Stimulated activated CD8-positive, alpha-beta memory T cell treated with anti-CD3 and anti-CD28 coated beads, Interleukin-4, amount 100 ng/mL, for 4 hours (primary cell): ENCODE data around the gene CARD10.
A peak's percentile ranks its signal among the peaks of the same experiment; 100 is the strongest.
"Not testable (repeated sequence)": the region's sequence is repeated elsewhere in the genome, so short reads cannot be mapped to it uniquely, and the experiment has no call there.

ENCODE experiments used
- DNase-seq, 2 donors: peaks; one replicate each; pipeline ENCODE4 v3.0.0-alpha.2; 2020; ENCODE audit warnings: low read depth in 2 of 2, low spot score in 1 of 2

The CARD10 gene

DNA sequence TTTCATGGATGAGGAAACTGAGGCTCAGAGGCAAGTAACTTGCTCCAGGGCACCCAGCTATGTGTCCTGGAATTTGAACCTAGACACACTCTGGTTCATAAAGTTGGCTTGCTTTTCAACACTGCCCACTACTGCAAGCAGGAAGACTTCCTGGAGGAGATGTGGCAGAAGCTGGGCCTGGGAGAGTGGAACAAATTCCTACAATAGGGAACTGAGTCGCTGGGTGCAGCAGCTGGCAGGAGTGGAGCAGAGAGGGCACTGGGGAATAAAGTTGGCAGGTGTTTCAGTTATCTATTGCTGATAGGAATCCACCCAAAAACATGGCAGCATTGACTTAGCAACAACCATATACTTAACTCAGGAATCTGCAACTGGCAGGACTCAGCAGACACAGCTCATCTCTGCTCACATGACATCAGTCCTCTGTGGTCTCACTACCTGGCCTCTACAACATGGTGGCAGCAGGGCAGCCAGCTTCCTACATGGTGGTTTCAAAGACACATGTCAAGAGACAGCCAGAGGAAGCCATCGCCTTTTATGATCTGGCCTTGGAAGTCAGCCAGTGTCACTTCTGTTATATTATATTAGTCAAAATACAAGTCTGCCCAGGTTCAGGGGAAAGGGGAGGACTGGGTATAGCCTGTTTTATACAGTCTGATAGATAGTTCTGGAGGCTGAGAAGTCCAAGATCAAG is 10.6 kb upstream of the CARD10 start:
- DNase-seq, result no peak

DNA sequence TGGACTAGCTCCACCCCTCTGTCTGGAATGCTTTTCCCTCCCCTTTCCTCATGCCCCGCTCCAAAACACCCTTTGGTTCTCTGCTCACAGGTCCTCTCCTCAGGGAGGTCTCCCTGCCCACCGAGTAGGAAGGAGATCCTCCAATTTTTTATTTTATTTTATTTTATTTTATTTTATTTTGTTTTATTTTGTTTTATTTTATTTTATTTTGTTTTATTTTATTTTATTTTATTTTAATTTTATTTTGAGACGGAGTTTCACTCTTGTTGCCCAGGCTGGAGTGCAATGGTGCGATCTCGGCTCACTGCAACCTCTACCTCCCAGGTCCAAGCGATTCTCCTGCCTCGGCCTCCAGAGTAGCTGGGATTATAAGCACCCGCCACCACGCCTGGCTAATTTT is 8.7 kb upstream of the CARD10 start:
- DNase-seq, result not testable (repeated sequence)

DNA sequence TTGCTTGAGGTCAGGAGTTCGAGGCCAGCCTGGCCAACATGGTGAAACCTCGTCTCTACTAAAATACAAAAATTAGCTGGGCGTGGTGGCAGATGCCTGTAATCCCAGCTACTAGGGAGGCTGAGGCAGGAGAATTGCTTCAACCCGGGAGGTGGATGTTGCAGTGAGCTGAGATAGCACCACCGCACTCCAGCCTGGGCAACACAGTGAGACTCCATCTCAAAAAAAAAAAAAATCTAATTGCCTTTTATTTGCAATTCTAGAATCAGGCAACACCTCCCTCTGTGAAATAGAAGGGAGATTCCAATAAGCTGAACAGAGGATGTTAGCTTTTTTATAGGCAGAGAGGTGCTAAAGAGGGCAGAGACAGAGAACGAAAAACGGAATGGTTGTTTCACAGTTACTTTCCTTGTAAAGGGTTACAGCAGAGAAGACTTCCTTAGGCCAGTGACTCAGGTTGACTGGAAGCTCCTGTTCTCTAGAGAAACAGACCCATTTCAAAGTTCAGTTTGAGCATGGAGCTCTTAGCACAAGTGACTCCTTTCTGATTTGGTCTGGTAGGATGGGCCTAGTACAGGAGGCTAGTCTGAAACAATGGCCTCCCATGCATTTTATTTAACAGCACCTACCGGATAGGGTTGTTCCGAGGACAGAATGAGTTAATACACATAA is 8.0 kb upstream of the CARD10 start:
- DNase-seq, result not testable (repeated sequence)

- DNase-seq, result no peak
Measured at GRCh38 chr22:37526376-37526775, 7.2 kb upstream of the CARD10 start.

DNA sequence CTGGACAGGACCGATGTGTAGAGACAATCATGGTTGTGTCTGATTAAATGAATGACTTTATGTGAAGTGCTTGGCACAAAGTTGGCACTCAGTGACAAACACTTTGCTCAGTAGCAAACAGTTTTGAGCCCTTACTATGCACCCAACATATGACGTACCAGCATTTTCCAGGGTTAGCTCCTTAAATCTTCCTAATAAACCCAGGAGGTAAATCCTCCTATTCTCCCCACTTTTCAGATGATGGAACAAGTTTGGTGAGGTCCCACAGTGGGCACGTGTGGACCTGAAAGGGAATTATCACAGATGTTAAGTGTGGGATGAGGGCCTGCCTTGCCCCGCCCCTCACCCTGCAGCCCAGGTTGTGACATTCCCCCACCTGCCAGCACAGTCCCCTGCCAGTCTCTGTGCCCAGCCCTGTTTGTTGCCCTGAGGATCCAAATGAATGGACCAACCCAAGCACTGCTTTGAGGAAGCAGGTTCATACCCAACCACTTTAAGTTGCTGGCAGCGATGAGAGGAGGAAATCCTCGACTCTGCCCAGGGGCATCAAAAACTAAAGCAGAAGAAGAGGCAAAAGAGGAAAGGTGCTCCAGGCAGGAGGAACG is 6.6 kb upstream of the CARD10 start:
- no peak for DNase-seq

GRCh38 chr22:37525073-37525745 is 6.0 kb upstream of the CARD10 start:
- peak; percentile 21 to 22 for DNase-seq

- no peak for DNase-seq
Measured at GRCh38 chr22:37522482-37522881, 3.3 kb upstream of the CARD10 start.

DNA sequence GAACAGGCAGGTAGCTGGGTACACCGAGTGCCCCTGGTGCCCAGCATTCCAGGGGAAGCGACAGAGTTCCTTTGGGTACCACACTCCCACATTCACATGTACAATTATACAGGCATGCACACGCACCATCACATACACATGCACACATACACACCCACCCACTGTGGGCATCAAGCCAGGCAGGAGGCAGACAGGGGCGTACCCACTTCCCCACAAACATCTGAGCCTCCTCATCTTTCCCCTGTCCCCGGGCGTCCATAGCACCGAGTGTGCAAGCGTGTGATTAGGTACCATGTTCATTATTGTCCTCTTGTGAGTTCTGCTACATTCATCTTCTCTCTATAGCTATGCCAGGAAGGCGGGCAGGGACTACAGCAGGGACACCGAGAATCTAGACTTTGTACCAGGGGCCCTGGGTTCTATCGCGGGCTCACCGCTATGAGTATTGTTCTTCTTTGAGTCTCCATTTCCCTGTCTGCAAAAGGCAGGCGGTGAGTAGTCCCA is 2.1 kb upstream of the CARD10 start:
- no peak for DNase-seq

GRCh38 chr22:37520776-37521191 is 1.6 kb upstream of the CARD10 start:
- DNase-seq, result no peak

DNA sequence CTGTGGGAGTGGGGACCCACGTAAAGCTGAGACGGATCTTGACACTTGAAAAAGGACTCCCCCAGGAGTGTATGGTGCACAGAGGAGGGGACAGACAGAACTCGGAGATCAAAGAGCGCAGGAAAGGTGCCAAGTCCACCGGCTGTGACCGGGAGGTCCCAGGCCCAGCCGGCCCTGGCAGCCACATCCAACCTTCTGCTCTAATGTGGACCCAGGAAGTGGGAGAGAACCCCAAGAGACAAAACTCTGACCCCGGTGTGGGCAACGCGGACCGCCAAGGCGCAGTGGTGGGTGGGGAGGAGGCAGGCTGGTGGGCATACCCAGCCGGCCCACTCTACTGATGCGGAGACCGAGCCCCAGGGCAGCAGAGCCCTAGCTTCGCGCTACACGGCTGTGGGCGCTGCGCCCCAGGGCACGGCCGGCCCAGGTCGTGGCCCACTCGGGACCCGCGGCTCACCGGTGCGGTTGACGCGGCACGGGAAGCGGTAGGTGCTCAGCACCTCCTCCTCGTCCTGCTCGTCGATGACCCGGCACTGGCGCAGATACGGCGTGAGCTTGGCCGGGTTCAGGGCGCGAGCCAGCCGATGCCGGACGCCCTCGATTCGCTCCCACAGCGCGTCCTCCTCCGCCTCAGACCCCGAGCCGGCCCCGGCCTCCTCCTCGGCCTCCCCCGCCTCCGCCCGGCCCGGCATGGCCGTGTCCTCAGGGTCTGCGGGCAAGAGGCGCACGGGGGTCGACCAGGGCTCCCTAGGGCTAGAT is 527 bp downstream of the CARD10 start:
- DNase-seq, result no peak

- DNase-seq, result no peak
Measured at GRCh38 chr22:37517826-37518450, 1.3 kb downstream of the CARD10 start.

- no peak for DNase-seq
Measured at GRCh38 chr22:37516456-37516855, 2.8 kb downstream of the CARD10 start.

DNA sequence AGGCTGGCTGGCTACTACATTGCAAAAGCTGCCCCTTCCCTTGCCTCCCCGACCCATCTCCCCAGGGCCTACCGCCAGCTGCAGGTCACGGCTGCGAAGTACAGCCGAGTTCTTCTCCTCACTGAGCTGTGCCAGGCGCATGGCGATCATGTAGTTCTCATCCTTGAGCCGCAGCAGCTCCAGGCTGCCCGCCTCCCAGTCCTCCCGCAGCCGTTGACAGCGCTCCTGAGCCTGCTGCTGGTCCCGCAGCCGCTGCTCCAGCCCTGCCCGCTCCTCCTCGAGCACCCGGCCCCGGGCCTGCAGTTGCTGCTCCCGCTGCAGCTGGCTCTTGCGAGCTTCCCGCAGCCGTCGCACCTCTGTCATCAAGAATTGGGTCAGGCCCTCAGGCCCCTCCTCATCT is 3.3 kb downstream of the CARD10 start:
- no peak for DNase-seq

- no peak for DNase-seq
Measured at GRCh38 chr22:37514526-37515051, 4.6 kb downstream of the CARD10 start.

GRCh38 chr22:37511395-37512104 is 7.7 kb downstream of the CARD10 start:
- DNase-seq, result no peak

GRCh38 chr22:37510091-37510490 is 9.1 kb downstream of the CARD10 start:
- DNase-seq, result no peak

- no peak for DNase-seq
Measured at GRCh38 chr22:37509059-37509860, 10.0 kb downstream of the CARD10 start.

- DNase-seq, result no peak
Measured at GRCh38 chr22:37508431-37508992, 10.7 kb downstream of the CARD10 start.
